Measurements from ENCODE around the gene OSBPL1A.

Gene OSBPL1A

GRCh38 chr18:24397694-24398368 lies at the start of gene OSBPL1A:
TSS of gene OSBPL1A (minus strand) at chr18:24397824. CDS start at chr18:24377533, 20,291 bp downstream.
- TF ChIP-seq CTCF (conservative IDR thresholded peaks at IDR 0.05) = no peak
- H3K27ac ChIP-seq = peak within 1 kb of the TSS; percentile 85

- H3K27ac ChIP-seq = peak overlapping the region; percentile 48
- TF ChIP-seq CTCF (conservative IDR thresholded peaks at IDR 0.05) = peak; percentile 73
These were observed 49.4 kb upstream of the OSBPL1A start for GRCh38 chr18:24446953-24447538.

- peak overlapping the region; percentile 48; the same call in 1 of the 2 replicates for H3K27ac ChIP-seq
- TF ChIP-seq CTCF (conservative IDR thresholded peaks at IDR 0.05) = no peak
These were observed 48.8 kb upstream of the OSBPL1A start for GRCh38 chr18:24446453-24446852.

GRCh38 chr18:24443870-24444269 lies 46.2 kb upstream of the OSBPL1A start:
- TF ChIP-seq CTCF (conservative IDR thresholded peaks at IDR 0.05) = no peak
- H3K27ac ChIP-seq = no peak overlapping the region

- no peak overlapping the region for H3K27ac ChIP-seq
These were observed 39.3 kb upstream of the OSBPL1A start for GRCh38 chr18:24436939-24437338.

GRCh38 chr18:24432618-24433017 lies 35.0 kb upstream of the OSBPL1A start:
- no peak overlapping the region for H3K27ac ChIP-seq
- TF ChIP-seq CTCF (conservative IDR thresholded peaks at IDR 0.05) = no peak

More at GRCh38 chr18:24436939-24437338, 39.3 kb upstream of the OSBPL1A start:
- no peak for TF ChIP-seq CTCF (conservative IDR thresholded peaks at IDR 0.05)

- no peak overlapping the region for H3K27ac ChIP-seq
- TF ChIP-seq CTCF (conservative IDR thresholded peaks at IDR 0.05) = no peak
These were observed 31.6 kb upstream of the OSBPL1A start for GRCh38 chr18:24429188-24429587.
